NB4 (cell line): ENCODE data around the gene MACROD2.

Experiments
- DNase-seq: peaks from one replicate; pipeline ENCODE4 v3.0.0; 2010; ENCODE audit warnings: low read depth
- H3K4me3 ChIP-seq: one replicate; pipeline ENCODE4 v1.5.1; 2011; ENCODE audit warnings: mild to moderate bottlenecking, low read depth, low read length, moderate library complexity
- CTCF ChIP-seq: IDR thresholded peaks from one replicate; pipeline ENCODE4 v1.5.1; 2012; ENCODE audit warnings: low read depth, low read length
- MAX ChIP-seq: IDR thresholded peaks from 2 replicates; pipeline ENCODE4 v1.6.1; 2011; ENCODE audit warnings: low read depth, low read length
- MYC ChIP-seq: IDR thresholded peaks from 2 replicates; pipeline ENCODE4 v1.6.1; 2011; ENCODE audit warnings: low read depth, low read length
- POLR2A ChIP-seq: IDR thresholded peaks from 2 replicates; pipeline ENCODE4 v1.6.1; 2011; ENCODE audit warnings: mild to moderate bottlenecking; ENCODE audit not compliant: insufficient read length; ENCODE audit errors: extremely low read depth

MACROD2 gene

GRCh38 chr20:14573676-14574075, 578.4 kb downstream of the MACROD2 start:
- H3K4me3 ChIP-seq, result no peak overlapping the region
- TF ChIP-seq POLR2A, result no peak
- TF ChIP-seq CTCF, result no peak
- peak; percentile 16; the same call in 1 of the 2 replicates for TF ChIP-seq MAX
- no peak for TF ChIP-seq MYC

GRCh38 chr20:14576196-14576877, 581.0 kb downstream of the MACROD2 start:
- H3K4me3 ChIP-seq, result no peak overlapping the region
- DNase-seq, result no peak
- TF ChIP-seq MYC (no peak), MAX (no peak), POLR2A (no peak), CTCF (no peak)

More at GRCh38 chr20:14573676-14574075, 578.4 kb downstream of the MACROD2 start:
- no peak for DNase-seq

GRCh38 chr20:14580418-14581074, 585.2 kb downstream of the MACROD2 start:
- H3K4me3 ChIP-seq, result no peak overlapping the region
- DNase-seq, result no peak
- TF ChIP-seq MYC (no peak), CTCF (no peak), POLR2A (no peak), MAX (no peak)

GRCh38 chr20:14581731-14582130, 586.4 kb downstream of the MACROD2 start:
- TF ChIP-seq MYC, result no peak
- no peak for TF ChIP-seq MAX
- no peak for TF ChIP-seq POLR2A
- TF ChIP-seq CTCF, result no peak
- H3K4me3 ChIP-seq, result no peak overlapping the region
- DNase-seq, result no peak

GRCh38 chr20:14582855-14583254, 587.5 kb downstream of the MACROD2 start:
- TF ChIP-seq POLR2A (no peak), MAX (no peak), MYC (no peak), CTCF (no peak)
- DNase-seq, result peak; percentile 19
- H3K4me3 ChIP-seq, result no peak overlapping the region

GRCh38 chr20:14583413-14583812, 588.1 kb downstream of the MACROD2 start:
- no peak for DNase-seq
- TF ChIP-seq MYC, result no peak
- TF ChIP-seq POLR2A, result no peak
- TF ChIP-seq CTCF, result no peak
- no peak for TF ChIP-seq MAX
- H3K4me3 ChIP-seq, result no peak overlapping the region
